Occipital lobe (tissue), 2 donors: ENCODE results near the gene GSTM1. TPM values are rescaled to one million over a fixed set of nuclear protein-coding genes. Genes with fewer than 3 reads are reported as not detected.

Experiments
- DNase-seq: peaks from one replicate; lab custom pipeline; 2025; lab: John Stamatoyannopoulos, UW
- total RNA-seq: library from RNA; depleted of rRNA; stranded (reverse); fragments of >200 nt; gene quantifications from one replicate; pipeline ENCODE4 v1.2.3, GENCODE V29; 2014

Gene GSTM1
- total RNA-seq, 1 donor from 2014 or later, result not detected

DNA sequence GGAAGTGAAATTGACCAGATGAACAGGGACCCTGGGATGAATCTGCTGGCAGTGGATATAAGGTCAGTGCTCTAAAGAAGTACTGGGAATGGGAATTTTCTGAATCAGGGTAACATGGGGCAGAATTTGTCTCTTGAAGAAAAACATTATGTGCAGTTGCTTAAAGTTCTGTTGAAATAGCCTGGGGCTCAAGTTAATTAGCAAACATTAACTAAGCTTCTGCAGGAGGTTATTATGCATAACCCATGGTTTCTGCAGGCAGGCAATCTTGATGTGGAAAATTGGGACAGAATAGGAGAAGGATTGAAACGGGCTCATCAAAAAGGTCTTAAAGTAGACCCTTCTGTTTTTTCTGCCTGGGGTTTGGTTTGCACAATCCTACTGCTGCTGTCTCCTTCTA is 38.4 kb downstream of the GSTM1 start:
- DNase-seq, result no peak

DNA sequence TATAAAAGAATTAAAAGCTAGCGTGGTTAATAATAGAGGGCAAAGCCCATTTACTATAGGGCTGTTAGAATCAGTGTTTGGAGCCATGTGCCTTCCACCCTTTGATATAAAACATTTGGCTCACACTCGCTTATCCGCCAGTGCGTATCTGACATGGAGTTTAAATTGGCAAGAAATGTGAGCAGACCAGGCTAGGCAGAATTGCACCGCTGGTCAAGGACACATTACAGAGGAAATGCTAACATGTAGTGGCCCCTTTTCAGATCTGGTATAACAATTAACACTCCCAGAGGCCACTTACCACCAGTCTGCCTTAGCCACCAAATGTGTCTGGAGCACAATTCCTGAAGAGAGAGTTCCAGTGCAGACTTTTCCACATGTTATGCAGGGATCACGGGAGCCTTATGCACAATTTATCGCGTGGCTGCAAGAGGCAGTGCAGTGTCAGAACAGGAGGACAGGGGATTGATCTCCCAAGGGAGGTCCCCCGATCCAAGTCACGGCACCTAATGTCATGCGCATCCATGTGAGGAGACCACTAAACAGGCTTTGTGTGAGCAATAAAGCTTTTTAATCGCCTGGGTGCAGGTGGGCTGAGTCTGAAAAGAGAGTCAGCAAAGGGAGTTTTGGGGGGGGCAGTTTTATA is 39.2 kb downstream of the GSTM1 start:
- DNase-seq, result no peak

DNA sequence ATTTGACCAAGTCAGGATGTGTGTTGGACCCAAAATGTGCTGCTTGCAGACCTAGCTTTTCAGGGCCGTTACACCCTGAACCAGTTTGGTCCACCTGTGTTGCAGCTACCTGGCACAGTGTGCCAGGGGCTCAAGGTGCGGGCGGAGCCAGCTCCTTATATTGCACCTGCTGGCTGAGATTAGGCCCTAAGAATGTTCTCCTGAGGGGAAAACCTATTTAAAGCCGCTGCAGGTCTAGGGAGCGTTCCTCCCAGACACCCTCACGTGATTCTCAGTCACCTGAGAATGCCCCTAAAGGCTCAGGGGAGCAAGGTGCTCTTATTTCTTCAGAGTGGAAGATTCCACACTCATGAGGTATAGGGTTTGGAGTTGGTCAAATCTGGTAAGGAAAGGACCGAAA is 41.3 kb downstream of the GSTM1 start:
- no peak for DNase-seq

DNA sequence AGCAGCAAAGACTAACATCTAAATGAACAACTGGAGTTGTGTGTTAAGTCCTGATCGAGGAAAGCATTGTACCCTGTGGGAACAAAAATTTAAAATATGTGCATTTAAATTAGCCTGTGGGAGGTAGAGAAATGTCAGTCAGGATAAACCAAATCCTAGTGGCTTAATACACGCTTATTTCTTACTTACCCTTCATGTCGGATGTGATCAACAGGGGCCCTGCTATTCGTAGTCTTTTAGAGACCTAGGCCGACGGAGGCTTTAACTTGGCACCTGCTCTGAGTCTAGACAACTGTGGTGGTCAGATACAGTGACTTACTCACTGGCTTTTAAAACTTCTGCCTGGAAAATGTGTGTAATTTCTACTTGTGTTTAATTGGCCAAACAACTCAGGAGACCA is 43.0 kb downstream of the GSTM1 start:
- DNase-seq, result no peak

DNA sequence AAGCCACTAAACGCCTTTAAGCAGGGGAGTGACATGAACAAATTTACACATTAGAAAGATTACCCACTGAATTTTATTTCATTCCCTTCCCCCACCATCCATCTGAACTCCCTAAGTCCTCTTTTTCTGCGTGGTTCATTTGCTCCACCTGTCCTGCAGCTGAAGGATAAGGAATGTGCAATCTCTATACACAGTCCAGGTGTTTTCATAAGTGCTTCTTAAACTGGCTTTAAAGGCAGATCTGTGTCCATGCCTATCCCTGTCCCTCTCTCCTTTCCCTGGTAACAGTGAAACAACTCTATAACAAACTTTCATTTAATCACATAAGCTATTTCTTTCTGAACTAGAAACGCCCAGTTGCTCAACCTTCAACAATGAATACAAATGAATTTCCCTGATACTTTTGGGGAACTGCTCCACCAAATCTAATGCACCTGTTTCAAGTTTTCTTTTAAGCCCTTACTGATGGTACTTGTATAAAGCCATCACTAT is 44.8 kb downstream of the GSTM1 start:
- DNase-seq, result no peak

DNA sequence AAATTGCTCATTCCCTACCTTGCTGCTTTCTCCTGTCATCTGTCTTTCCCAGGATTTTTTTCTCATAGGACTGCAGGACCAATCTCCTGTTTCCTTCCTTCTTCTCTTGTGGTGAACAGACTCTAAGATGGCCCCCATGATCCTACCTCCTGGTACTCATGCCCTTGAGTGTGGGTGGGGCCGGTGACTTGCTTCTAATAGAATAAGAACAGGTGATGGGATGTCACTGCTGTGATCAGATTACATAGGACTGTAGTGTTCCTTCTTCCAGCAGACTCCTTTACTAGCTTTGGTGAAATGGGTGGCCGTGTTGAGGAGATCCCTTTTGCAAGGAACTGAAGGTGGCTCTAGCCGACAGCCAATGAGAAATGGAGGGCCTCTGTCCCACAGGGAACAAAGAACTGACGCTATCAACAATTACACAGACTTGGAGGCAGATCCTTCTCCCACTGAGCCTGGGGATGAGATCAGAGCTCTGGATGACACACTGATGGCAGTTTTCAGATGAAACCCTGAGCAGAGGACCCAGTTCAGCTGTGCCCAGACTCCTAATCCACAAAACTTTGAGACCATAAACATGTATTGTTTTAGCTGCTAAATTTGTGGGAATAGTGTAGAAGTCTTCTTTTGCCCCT is 45.7 kb downstream of the GSTM1 start:
- DNase-seq, result no peak

DNA sequence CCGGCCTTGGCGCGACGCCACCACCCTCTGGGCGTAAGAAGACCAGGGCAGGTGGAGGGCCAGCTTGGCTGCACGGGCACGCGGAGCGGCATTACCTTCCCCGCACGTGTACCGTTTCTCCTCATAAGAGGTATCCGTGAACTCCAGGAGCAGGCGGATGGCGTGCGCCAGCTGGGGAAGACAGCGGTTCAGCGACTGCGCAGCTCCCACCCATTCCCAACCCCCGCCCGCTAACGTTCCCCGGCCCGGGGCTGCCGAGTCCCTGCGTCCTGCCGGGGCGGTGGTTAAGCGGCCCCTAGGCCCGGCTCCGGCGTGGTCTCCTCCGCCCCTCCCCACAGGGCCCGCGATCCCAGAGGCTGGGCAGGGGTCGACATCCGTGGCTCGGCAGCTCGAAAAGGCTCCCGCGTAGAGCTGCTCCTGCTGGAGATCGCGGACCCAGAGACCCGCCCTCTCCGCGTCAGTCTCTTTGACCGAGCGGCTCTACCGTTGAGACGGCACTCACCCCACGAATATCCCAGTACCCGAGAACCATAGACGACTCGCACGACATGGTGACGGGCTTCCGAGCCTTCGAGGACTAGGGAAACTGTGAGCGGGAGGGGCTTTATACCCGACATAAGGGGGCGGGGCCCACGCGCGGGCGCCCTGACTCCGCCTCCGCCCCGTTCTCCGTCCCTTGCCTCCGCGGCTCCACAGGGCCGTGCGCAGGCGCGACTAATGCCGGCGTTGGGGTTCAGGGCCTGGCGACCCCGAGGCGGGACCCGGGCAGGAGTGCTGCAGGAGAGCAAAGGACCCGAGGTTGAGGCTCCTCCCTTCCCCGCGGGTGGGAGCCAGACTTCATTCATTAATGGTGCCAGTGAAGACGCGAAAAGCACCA is 52.4 kb downstream of the GSTM1 start:
- peak; percentile 41 for DNase-seq

DNA sequence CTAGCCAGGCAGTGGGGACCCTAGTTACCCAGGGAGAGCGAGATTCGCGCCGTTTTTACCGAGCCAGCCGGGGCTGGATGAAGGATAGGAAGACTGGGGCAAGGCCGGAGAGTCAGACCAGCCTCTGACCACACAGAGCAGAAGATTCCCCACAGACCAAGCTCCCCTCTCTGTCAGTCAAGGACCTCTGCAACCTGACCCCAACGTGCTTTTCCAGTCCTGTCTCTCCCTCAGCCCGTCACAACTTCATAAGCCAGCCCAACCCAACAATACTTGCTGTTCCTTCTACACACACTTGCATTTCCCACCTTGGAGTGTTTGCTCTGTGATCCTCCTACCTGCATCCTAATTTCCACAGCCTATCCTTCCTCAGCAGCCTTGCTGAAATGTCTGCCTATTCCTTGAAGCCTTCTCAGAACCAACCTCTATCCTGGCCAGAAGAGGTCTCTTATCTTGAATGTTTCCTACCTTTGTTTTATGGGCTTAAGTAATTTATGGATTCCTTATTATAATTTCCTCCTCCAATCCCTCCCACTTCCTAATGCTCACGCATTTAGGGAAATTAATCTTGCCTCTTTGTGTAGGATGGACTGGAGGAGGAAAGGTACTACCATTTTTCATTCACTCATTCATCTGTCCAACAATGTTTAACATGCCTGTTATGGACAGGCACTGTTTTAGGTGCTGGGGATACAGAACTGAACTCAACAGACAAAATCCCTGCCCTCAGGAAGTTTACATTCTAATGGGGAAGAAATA is 53.2 kb downstream of the GSTM1 start, which contains the start of gene GSTM3:
TSS of gene GSTM3 (minus strand) at position 424 of the 759 bp plus-strand sequence. CDS start 751 bp downstream, outside the sequence.
- DNase-seq, result no peak

Other genes with a start within 250 kb of the GSTM1 start
- gene SYPL2, start 221.3 kb upstream of the GSTM1 start, total RNA-seq, result not detected
- gene ATXN7L2, start 203.9 kb upstream of the GSTM1 start, total RNA-seq, result 4.1 TPM
- gene CYB561D1, start 193.7 kb upstream of the GSTM1 start, total RNA-seq, result 6.7 TPM
- gene AMIGO1, start 178.1 kb upstream of the GSTM1 start, total RNA-seq, result 10.3 TPM
- 5.3 TPM for gene GPR61, start 147.9 kb upstream of the GSTM1 start, total RNA-seq
- 21.7 TPM for gene GNAI3, start 139.2 kb upstream of the GSTM1 start, total RNA-seq
- not detected for gene GNAT2, start 68.2 kb upstream of the GSTM1 start, total RNA-seq
- gene AMPD2, start 68.0 kb upstream of the GSTM1 start, total RNA-seq, result 49.4 TPM
- gene GSTM4, start 31.7 kb upstream of the GSTM1 start, total RNA-seq, result 4.7 TPM
- gene GSTM2, start 19.8 kb upstream of the GSTM1 start, total RNA-seq, result 9.2 TPM
- 1.9 TPM for gene GSTM5, start 24.4 kb downstream of the GSTM1 start, total RNA-seq
- 69.4 TPM for gene GSTM3, start 53.2 kb downstream of the GSTM1 start, total RNA-seq
- gene EPS8L3, start 76.1 kb downstream of the GSTM1 start, total RNA-seq, result not detected
- gene CSF1, start 223.0 kb downstream of the GSTM1 start, total RNA-seq, result 3.9 TPM